Kidney (tissue), 14 donors: ENCODE measurements around the gene VRK2. TPM values are rescaled to one million over a fixed set of nuclear protein-coding genes. Genes with fewer than 3 reads are reported as not detected.
"Not testable (repeated sequence)": the region's sequence is repeated elsewhere in the genome, so short reads cannot be mapped to it uniquely, and the experiment has no call there.

Source experiments
- DNase-seq, 5 donors: peaks; one replicate each; pipeline ENCODE4 v3.0.0-alpha.2; 2013 to 2020
- FAIRE-seq: peaks from 2 replicates; lab custom pipeline; 2012; peaks lifted over from hg19 to GRCh38; lab: Jason Lieb, UNC
- H3K27ac ChIP-seq, 2 donors: one replicate each; pipeline ENCODE4 v1.7.0; 2013; ENCODE audit warnings: low read depth in 2 of 2, low read length in 2 of 2, inconsistent platforms in 1 of 2
- H3K27me3 ChIP-seq: one replicate; pipeline ENCODE4 v1.7.1; 2013; ENCODE audit warnings: low read length, inconsistent platforms; ENCODE audit not compliant: control insufficient read depth, insufficient read depth
- H3K36me3 ChIP-seq, 3 donors: one replicate each; pipeline versions ENCODE4 v1.7.0 to v1.7.1; 2013; ENCODE audit warnings: low read length in 3 of 3, control low read depth in 1 of 3, inconsistent platforms in 1 of 3; ENCODE audit not compliant: insufficient read depth in 3 of 3, control insufficient read depth in 2 of 3
- H3K4me1 ChIP-seq, 3 donors: one replicate each; pipeline versions ENCODE4 v1.7.0 to v1.7.1; 2013; ENCODE audit warnings: low read length in 3 of 3, inconsistent platforms in 1 of 3, low read depth in 1 of 3; ENCODE audit not compliant: control insufficient read depth in 2 of 3, insufficient read depth in 2 of 3
- H3K4me3 ChIP-seq, 3 donors: one replicate each; pipeline versions ENCODE4 v1.7.0 to v1.8.1; 2013; ENCODE audit warnings: low read length in 3 of 3, control low read depth in 1 of 3, inconsistent platforms in 1 of 3
- H3K9ac ChIP-seq, 3 donors: one replicate each; pipeline versions ENCODE4 v1.7.0 to v1.7.1; 2013; ENCODE audit warnings: low read length in 3 of 3, control low read depth in 1 of 3, inconsistent platforms in 1 of 3
- H3K9me3 ChIP-seq, 3 donors: one replicate each; pipeline versions ENCODE4 v1.7.0 to v1.7.1; 2013; ENCODE audit warnings: low read length in 3 of 3, control low read depth in 1 of 3, inconsistent platforms in 1 of 3; ENCODE audit not compliant: control insufficient read depth in 2 of 3, insufficient read depth in 1 of 3
- intact Hi-C: fragments of 100-400 bp; cut with DNase I; formaldehyde crosslinking; loops from one replicate; pipeline ENCODE4 v1.11.1; 2022
- polyA plus RNA-seq: library from polyadenylated mRNA; stranded (reverse); fragments of 350-450 nt; fragmentation: Illumina TruSeq; extraction: RNeasy Lipid Tissue Mini Kit (QIAGEN cat#74804); gene quantifications from one replicate; pipeline ENCODE4 v1.2.3, GENCODE V29; 2014; ENCODE audit warnings: low read depth, low replicate concordance; ENCODE audit not compliant: insufficient read depth
- total RNA-seq: library from RNA; stranded (reverse); fragmentation: NEBNext Ultra II Directional; extraction: Animal tissue kit (Norgen Biotek cat#: 25700); gene quantifications from one replicate; pipeline ENCODE4 v1.2.1, GENCODE V29; 2021
- TF ChIP-seq, protein P1 (sequence below): IDR thresholded peaks from 3 replicates; pipeline ENCODE4 v1.5.1; 2012; ENCODE audit warnings: mild to moderate bottlenecking, moderate library complexity, borderline replicate concordance; ENCODE audit not compliant: insufficient read depth; ENCODE audit errors: extremely low read depth
- donor health status: control.
- donor health status: control.
- donor health status: control.
- donor health status: control.
- donor health status: control.
- donor health status: DM: yes; HTN: yes; CAD: no.
- donor health status: Normal renal cell carcinoma (clear cell type).

Gene VRK2
- total and polyA plus RNA-seq, 2 donors from 2014 or later, result 7.2 to 26.5 TPM

DNA sequence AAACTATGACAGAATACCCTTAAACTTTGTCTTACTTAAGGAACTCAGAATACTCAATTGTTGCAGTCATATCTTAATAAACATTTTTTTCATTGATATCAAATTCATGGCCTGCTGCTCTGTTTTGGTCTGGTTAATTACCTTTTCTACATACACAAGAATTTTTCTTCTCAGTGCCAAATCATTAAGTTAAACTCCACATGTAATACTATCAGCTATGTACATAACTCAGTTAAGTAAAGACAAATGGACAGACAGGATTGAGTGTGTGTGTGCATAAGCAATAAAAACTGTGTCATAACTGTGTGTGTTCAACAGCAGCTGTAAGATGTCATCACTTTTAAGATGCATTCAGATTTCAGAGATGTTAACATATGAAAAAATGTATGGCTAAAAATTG is 34.4 kb downstream of the VRK2 start:
- H3K27me3 ChIP-seq, result no peaks in the 10 kb centered on the region
- H3K9me3 ChIP-seq, result no peaks in the 10 kb centered on the region
- FAIRE-seq, result no peak
- no peak overlapping the region for H3K9ac ChIP-seq
- no peak overlapping the region for H3K4me3 ChIP-seq
- no peak overlapping the region for H3K27ac ChIP-seq
- intact Hi-C loops, result no loop called here
- TF ChIP-seq, protein P1, sequence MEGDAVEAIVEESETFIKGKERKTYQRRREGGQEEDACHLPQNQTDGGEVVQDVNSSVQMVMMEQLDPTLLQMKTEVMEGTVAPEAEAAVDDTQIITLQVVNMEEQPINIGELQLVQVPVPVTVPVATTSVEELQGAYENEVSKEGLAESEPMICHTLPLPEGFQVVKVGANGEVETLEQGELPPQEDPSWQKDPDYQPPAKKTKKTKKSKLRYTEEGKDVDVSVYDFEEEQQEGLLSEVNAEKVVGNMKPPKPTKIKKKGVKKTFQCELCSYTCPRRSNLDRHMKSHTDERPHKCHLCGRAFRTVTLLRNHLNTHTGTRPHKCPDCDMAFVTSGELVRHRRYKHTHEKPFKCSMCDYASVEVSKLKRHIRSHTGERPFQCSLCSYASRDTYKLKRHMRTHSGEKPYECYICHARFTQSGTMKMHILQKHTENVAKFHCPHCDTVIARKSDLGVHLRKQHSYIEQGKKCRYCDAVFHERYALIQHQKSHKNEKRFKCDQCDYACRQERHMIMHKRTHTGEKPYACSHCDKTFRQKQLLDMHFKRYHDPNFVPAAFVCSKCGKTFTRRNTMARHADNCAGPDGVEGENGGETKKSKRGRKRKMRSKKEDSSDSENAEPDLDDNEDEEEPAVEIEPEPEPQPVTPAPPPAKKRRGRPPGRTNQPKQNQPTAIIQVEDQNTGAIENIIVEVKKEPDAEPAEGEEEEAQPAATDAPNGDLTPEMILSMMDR, result no peak
- H3K36me3 ChIP-seq, result no peaks in the 10 kb centered on the region
- no peaks in the 10 kb centered on the region for H3K4me1 ChIP-seq
- peak in 2 of 5 donors; percentile 2 to 7 for DNase-seq

DNA sequence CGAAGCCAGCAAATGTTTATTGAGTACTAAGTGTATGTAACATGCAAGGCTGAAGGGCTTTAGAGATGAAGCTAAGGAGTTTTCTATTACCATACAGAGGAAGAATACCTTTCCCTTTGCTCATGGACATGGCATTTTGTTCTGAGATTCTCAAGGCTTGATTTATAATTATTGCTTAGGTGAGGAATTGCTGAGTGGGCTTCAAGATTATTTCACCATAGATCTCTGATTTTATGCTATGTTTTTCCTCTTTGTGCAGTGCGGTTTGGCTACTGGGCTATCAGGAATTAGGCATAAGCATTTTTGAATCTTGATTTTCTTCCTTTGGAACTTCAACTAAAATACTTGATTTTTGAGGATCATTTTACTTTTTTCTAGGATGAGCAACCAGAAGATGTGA is 42.5 kb downstream of the VRK2 start:
- DNase-seq (no peak), FAIRE-seq (no peak)
- TF ChIP-seq, protein P1, result no peak
- H3K9me3 ChIP-seq, result no peaks in the 10 kb centered on the region
- no peak overlapping the region for H3K9ac ChIP-seq
- no peak overlapping the region for H3K27ac ChIP-seq
- intact Hi-C loops, result no loop called here
- no peak overlapping the region for H3K4me3 ChIP-seq
- no peaks in the 10 kb centered on the region for H3K4me1 ChIP-seq
- H3K36me3 ChIP-seq, result peaks cover 0 to 7% (median 6%) of the 10 kb centered on the region in 3 donors
- no peaks in the 10 kb centered on the region for H3K27me3 ChIP-seq

DNA sequence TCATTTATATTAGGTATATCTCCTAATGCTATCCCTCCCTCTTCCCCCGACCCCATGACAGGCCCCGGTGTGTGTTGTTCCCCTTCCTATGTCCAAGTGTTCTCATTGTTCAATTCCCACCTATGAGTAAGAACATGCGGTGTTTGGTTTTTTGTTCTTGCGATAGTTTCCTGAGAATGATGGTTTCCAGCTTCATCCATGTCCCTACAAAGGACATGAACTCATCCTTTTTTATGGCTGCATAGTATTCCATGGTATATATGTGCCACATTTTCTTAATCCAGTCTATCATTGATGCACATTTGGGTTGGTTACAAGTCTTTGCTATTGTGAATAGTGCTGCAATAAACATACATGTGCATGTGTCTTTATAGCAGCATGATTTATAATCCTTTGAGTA is 46.2 kb downstream of the VRK2 start:
- H3K9me3 ChIP-seq, H3K4me3 ChIP-seq, DNase-seq, H3K4me1 ChIP-seq, H3K9ac ChIP-seq, intact Hi-C loops, H3K27ac ChIP-seq, FAIRE-seq, H3K27me3 ChIP-seq, H3K36me3 ChIP-seq: not testable (repeated sequence)

DNA sequence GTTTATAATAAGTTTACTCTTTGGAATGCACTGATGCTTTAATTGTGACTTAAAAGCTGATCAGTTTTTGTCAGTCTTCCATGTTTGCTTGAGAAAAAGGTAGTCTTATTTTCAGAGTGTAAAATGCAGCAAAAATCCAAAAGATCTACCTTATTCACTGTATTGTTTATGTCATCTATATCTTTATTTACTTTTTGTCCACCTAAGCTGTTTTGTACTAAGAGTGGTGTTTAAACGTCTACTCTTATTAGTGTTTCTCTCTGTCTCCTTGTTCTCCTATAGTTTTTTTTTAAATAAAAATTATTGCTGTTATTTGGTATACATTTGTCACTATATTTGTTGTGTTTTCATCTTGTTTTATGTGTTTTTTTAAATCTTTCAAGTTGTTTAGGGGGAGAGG is 50.4 kb downstream of the VRK2 start:
- intact Hi-C loops, result no loop called here
- no peak overlapping the region for H3K27ac ChIP-seq
- DNase-seq, result no peak
- TF ChIP-seq, protein P1, result no peak
- H3K36me3 ChIP-seq, result peaks cover 0 to 3% (median 0%) of the 10 kb centered on the region in 3 donors
- H3K27me3 ChIP-seq, result no peaks in the 10 kb centered on the region
- peaks cover 0 to 2% (median 0%) of the 10 kb centered on the region in 3 donors for H3K9me3 ChIP-seq
- H3K9ac ChIP-seq, result no peak overlapping the region
- no peak overlapping the region for H3K4me3 ChIP-seq
- FAIRE-seq, result peak; percentile 33
- H3K4me1 ChIP-seq, result no peaks in the 10 kb centered on the region
